ENCODE measurements around the gene USP49. TPM values are rescaled to one million over a fixed set of nuclear protein-coding genes. Genes with fewer than 3 reads are reported as not detected.
A peak's percentile ranks its signal among the peaks of the same experiment; 100 is the strongest.

Gene USP49
- total and polyA plus RNA-seq, 2 of the 13 experiments (the other 11 are each of a cell fraction or from before 2014, with no cell fraction given): 2.9 to 4.3 TPM

- TF ChIP-seq TOPORS (CRISPR knock-in tag; IDR thresholded peaks at IDR 0.05) (no peak), PHF5A (CRISPR knock-in tag; IDR thresholded peaks at IDR 0.05; ENCODE audit: low read depth, unreplicated experiment) (peak; percentile 69), MNT (IDR thresholded peaks at IDR 0.05) (no peak), TBX3 (IDR thresholded peaks at IDR 0.05; ENCODE audit: borderline replicate concordance) (no peak), ZNF30 (CRISPR knock-in tag; IDR thresholded peaks at IDR 0.05) (no peak), ZFP36 (IDR thresholded peaks at IDR 0.05; ENCODE audit: borderline replicate concordance, low read depth, low read length, partially characterized antibody) (no peak), ZNF558 (CRISPR knock-in tag; IDR thresholded peaks at IDR 0.05; ENCODE audit: borderline replicate concordance) (no peak), ZNF703 (CRISPR knock-in tag; IDR thresholded peaks at IDR 0.05; ENCODE audit: borderline replicate concordance) (no peak), AKAP8 (CRISPR knock-in tag; IDR thresholded peaks at IDR 0.05) (no peak), RBM22 (optimal IDR thresholded peaks at IDR 0.05; ENCODE audit: low read length) (no peak), ZSCAN5A (CRISPR knock-in tag; IDR thresholded peaks at IDR 0.05; ENCODE audit: borderline replicate concordance) (no peak), SKIL (CRISPR knock-in tag; IDR thresholded peaks at IDR 0.05; ENCODE audit: borderline replicate concordance) (no peak), SP2 (CRISPR knock-in tag; IDR thresholded peaks at IDR 0.05) (no peak), RARA (CRISPR knock-in tag; IDR thresholded peaks at IDR 0.05) (0 out of 2 replicates have a peak, but pooled peaks have one; percentile 5), KAT8 (CRISPR knock-in tag; IDR thresholded peaks at IDR 0.05) (peak; percentile 58; the same call in 1 of the 2 replicates)
- TF ChIP-seq, protein P1, sequence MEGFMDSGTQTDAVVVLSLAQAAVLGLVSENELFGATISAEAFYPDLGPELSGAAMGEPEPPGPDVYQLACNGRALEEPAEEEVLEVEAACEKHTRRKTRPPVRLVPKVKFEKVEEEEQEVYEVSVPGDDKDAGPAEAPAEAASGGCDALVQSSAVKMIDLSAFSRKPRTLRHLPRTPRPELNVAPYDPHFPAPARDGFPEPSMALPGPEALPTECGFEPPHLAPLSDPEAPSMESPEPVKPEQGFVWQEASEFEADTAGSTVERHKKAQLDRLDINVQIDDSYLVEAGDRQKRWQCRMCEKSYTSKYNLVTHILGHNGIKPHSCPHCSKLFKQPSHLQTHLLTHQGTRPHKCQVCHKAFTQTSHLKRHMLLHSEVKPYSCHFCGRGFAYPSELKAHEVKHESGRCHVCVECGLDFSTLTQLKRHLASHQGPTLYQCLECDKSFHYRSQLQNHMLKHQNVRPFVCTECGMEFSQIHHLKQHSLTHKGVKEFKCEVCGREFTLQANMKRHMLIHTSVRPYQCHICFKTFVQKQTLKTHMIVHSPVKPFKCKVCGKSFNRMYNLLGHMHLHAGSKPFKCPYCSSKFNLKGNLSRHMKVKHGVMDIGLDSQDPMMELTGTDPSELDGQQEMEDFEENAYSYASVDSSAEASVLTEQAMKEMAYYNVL (CRISPR knock-in tag; IDR thresholded peaks at IDR 0.05; ENCODE audit: borderline replicate concordance): 0 out of 2 replicates have a peak, but pooled peaks have one; percentile 38
- TF ChIP-seq, protein P2, sequence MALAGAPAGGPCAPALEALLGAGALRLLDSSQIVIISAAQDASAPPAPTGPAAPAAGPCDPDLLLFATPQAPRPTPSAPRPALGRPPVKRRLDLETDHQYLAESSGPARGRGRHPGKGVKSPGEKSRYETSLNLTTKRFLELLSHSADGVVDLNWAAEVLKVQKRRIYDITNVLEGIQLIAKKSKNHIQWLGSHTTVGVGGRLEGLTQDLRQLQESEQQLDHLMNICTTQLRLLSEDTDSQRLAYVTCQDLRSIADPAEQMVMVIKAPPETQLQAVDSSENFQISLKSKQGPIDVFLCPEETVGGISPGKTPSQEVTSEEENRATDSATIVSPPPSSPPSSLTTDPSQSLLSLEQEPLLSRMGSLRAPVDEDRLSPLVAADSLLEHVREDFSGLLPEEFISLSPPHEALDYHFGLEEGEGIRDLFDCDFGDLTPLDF (CRISPR knock-in tag; IDR thresholded peaks at IDR 0.05): no peak
- TF ChIP-seq, protein P3, sequence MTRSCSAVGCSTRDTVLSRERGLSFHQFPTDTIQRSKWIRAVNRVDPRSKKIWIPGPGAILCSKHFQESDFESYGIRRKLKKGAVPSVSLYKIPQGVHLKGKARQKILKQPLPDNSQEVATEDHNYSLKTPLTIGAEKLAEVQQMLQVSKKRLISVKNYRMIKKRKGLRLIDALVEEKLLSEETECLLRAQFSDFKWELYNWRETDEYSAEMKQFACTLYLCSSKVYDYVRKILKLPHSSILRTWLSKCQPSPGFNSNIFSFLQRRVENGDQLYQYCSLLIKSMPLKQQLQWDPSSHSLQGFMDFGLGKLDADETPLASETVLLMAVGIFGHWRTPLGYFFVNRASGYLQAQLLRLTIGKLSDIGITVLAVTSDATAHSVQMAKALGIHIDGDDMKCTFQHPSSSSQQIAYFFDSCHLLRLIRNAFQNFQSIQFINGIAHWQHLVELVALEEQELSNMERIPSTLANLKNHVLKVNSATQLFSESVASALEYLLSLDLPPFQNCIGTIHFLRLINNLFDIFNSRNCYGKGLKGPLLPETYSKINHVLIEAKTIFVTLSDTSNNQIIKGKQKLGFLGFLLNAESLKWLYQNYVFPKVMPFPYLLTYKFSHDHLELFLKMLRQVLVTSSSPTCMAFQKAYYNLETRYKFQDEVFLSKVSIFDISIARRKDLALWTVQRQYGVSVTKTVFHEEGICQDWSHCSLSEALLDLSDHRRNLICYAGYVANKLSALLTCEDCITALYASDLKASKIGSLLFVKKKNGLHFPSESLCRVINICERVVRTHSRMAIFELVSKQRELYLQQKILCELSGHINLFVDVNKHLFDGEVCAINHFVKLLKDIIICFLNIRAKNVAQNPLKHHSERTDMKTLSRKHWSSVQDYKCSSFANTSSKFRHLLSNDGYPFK (CRISPR knock-in tag; IDR thresholded peaks at IDR 0.05; ENCODE audit: borderline replicate concordance): no peak
These were observed 48.4 kb downstream of the USP49 start (continued) for GRCh38 chr6:41846666-41847237.
